ENCODE results near the gene DOCK2.
"Not testable (repeated sequence)": the region's sequence is repeated elsewhere in the genome, so short reads cannot be mapped to it uniquely, and the experiment has no call there.

DOCK2 gene

GRCh38 chr5:169814522-169814921 lies 177.4 kb downstream of the DOCK2 start:
- Histone ChIP-seq H3K4me3 (ENCODE audit: low read length in 2 of 2) (no peak overlapping the region), H3K27me3 (ENCODE audit: control insufficient read depth in 1 of 2, insufficient read depth in 2 of 2, low read length in 2 of 2) (no peaks in the 10 kb centered on the region), H3K4me1 (ENCODE audit: control insufficient read depth, insufficient read depth, low read length) (no peaks in the 10 kb centered on the region), H3K9me3 (ENCODE audit: control insufficient read depth in 2 of 2, low read length in 2 of 2) (peaks cover 0 to 6% of the 10 kb centered on the region in 2 donors), H3K9ac (ENCODE audit: low read length in 2 of 2) (no peak overlapping the region), H3K27ac (ENCODE audit: low read length) (no peak overlapping the region), H3K36me3 (ENCODE audit: control insufficient read depth in 2 of 2, insufficient read depth in 2 of 2, low read length in 2 of 2) (no peaks in the 10 kb centered on the region)

DNA sequence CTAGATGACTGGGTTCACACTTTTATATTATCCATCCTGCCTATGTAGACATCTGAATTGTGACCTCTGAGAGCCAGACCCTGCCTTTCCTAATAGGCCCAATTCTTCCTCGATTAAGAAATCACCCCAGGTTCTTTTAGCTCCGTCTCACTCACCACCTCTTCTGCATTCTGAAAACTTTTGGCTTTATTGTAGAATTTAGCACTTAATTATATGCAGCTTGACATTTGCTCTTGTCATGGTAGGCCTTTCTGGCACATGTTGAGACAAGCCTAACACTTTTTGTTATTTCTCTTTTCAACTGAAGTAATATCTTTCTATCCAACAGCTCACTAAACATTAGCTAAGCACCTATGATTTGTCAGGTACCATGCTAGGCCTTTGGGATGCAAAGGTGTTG lies 180.0 kb downstream of the DOCK2 start:
- Histone ChIP-seq H3K27me3 (ENCODE audit: control insufficient read depth in 1 of 2, insufficient read depth in 2 of 2, low read length in 2 of 2) (no peaks in the 10 kb centered on the region), H3K4me1 (ENCODE audit: control insufficient read depth, insufficient read depth, low read length) (no peaks in the 10 kb centered on the region), H3K9me3 (ENCODE audit: control insufficient read depth in 2 of 2, low read length in 2 of 2) (peaks cover 0 to 6% of the 10 kb centered on the region in 2 donors), H3K36me3 (ENCODE audit: control insufficient read depth in 2 of 2, insufficient read depth in 2 of 2, low read length in 2 of 2) (no peaks in the 10 kb centered on the region), H3K9ac (ENCODE audit: low read length in 2 of 2) (no peak overlapping the region), H3K27ac (ENCODE audit: low read length) (no peak overlapping the region), H3K4me3 (ENCODE audit: low read length in 2 of 2) (no peak overlapping the region)

DNA sequence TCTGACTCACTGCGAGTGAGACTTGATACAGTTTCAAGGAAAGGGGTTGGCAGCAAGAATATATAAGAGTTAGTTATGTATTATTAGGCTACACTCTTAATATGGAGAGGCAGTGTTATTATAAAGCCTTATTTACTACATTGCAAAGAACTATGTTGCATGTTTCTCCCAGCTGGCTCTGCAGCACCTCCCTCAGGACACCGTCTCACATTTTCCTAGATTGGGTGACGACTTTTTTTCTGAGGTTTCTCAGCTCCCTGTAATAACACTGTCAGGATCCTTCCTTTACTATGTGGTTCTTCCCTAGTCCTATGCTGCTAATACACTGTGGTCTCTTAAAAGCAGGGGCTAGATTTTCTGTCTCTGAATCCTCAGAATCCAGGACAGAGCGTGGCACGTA lies 189.5 kb downstream of the DOCK2 start:
- H3K4me3 ChIP-seq (ENCODE audit: low read length in 2 of 2), result no peak overlapping the region
- H3K9me3 ChIP-seq (ENCODE audit: control insufficient read depth in 2 of 2, low read length in 2 of 2), result no peaks in the 10 kb centered on the region
- H3K27ac ChIP-seq (ENCODE audit: low read length), result no peak overlapping the region
- H3K4me1 ChIP-seq (ENCODE audit: control insufficient read depth, insufficient read depth, low read length), result no peaks in the 10 kb centered on the region
- no peaks in the 10 kb centered on the region for H3K27me3 ChIP-seq (ENCODE audit: control insufficient read depth in 1 of 2, insufficient read depth in 2 of 2, low read length in 2 of 2)
- no peak overlapping the region for H3K9ac ChIP-seq (ENCODE audit: low read length in 2 of 2)
- no peaks in the 10 kb centered on the region for H3K36me3 ChIP-seq (ENCODE audit: control insufficient read depth in 2 of 2, insufficient read depth in 2 of 2, low read length in 2 of 2)

DNA sequence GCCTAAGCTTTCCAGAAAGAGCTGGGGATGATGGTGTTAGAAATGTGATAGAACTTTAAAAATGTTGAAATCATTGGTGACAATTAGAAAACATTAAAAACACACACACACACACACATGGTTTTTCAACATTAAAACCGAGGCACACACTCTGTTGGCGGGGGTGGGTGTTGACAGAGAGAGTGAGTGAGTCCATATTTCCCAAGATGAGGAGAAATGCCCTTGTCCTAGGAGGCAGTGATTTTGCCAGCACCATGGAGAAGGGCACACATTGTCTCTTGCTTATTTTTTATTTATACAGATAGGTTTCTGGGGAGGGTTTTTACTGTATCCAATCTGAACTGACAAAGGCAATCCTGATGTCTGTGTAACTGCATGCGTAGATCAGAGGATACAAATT lies 190.7 kb downstream of the DOCK2 start:
- Histone ChIP-seq H3K36me3 (ENCODE audit: control insufficient read depth in 2 of 2, insufficient read depth in 2 of 2, low read length in 2 of 2) (no peaks in the 10 kb centered on the region), H3K4me3 (ENCODE audit: low read length in 2 of 2) (no peak overlapping the region), H3K4me1 (ENCODE audit: control insufficient read depth, insufficient read depth, low read length) (no peaks in the 10 kb centered on the region), H3K9me3 (ENCODE audit: control insufficient read depth in 2 of 2, low read length in 2 of 2) (no peaks in the 10 kb centered on the region), H3K9ac (ENCODE audit: low read length in 2 of 2) (no peak overlapping the region), H3K27ac (ENCODE audit: low read length) (no peak overlapping the region), H3K27me3 (ENCODE audit: control insufficient read depth in 1 of 2, insufficient read depth in 2 of 2, low read length in 2 of 2) (no peaks in the 10 kb centered on the region)

DNA sequence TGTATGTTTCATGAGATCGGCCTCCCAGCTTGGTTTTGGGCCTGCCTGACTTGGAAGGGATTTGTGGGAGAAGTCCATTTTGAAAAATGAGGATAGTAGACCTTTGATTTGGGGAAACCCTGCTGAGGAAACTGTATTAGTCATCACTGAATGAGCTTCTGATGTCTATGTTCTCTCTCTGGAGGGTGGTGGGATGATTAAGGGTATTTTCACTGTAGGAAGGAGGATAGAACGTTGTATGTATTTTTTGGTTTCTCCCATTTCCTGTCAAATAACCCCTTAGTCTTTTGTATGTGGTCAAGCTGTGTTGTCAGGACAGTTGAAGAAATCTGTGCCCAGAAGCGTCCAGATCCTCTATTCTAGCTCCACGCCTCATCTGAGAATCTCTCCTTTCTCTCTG lies 191.3 kb downstream of the DOCK2 start:
- no peaks in the 10 kb centered on the region for H3K9me3 ChIP-seq (ENCODE audit: control insufficient read depth in 2 of 2, low read length in 2 of 2)
- no peak overlapping the region for H3K9ac ChIP-seq (ENCODE audit: low read length in 2 of 2)
- no peak overlapping the region for H3K27ac ChIP-seq (ENCODE audit: low read length)
- H3K4me3 ChIP-seq (ENCODE audit: low read length in 2 of 2), result no peak overlapping the region
- no peaks in the 10 kb centered on the region for H3K4me1 ChIP-seq (ENCODE audit: control insufficient read depth, insufficient read depth, low read length)
- no peaks in the 10 kb centered on the region for H3K27me3 ChIP-seq (ENCODE audit: control insufficient read depth in 1 of 2, insufficient read depth in 2 of 2, low read length in 2 of 2)
- H3K36me3 ChIP-seq (ENCODE audit: control insufficient read depth in 2 of 2, insufficient read depth in 2 of 2, low read length in 2 of 2), result no peaks in the 10 kb centered on the region

GRCh38 chr5:169831331-169831730 lies 194.3 kb downstream of the DOCK2 start:
- Histone ChIP-seq H3K4me1 (ENCODE audit: control insufficient read depth, insufficient read depth, low read length) (no peaks in the 10 kb centered on the region), H3K36me3 (ENCODE audit: control insufficient read depth in 2 of 2, insufficient read depth in 2 of 2, low read length in 2 of 2) (no peaks in the 10 kb centered on the region), H3K27ac (ENCODE audit: low read length) (no peak overlapping the region), H3K27me3 (ENCODE audit: control insufficient read depth in 1 of 2, insufficient read depth in 2 of 2, low read length in 2 of 2) (no peaks in the 10 kb centered on the region), H3K9me3 (ENCODE audit: control insufficient read depth in 2 of 2, low read length in 2 of 2) (no peaks in the 10 kb centered on the region), H3K4me3 (ENCODE audit: low read length in 2 of 2) (no peak overlapping the region), H3K9ac (ENCODE audit: low read length in 2 of 2) (no peak overlapping the region)

GRCh38 chr5:169832304-169832703 lies 195.2 kb downstream of the DOCK2 start:
- no peaks in the 10 kb centered on the region for H3K4me1 ChIP-seq (ENCODE audit: control insufficient read depth, insufficient read depth, low read length)
- no peak overlapping the region for H3K9ac ChIP-seq (ENCODE audit: low read length in 2 of 2)
- H3K27me3 ChIP-seq (ENCODE audit: control insufficient read depth in 1 of 2, insufficient read depth in 2 of 2, low read length in 2 of 2), result no peaks in the 10 kb centered on the region
- H3K27ac ChIP-seq (ENCODE audit: low read length), result no peak overlapping the region
- no peaks in the 10 kb centered on the region for H3K9me3 ChIP-seq (ENCODE audit: control insufficient read depth in 2 of 2, low read length in 2 of 2)
- no peaks in the 10 kb centered on the region for H3K36me3 ChIP-seq (ENCODE audit: control insufficient read depth in 2 of 2, insufficient read depth in 2 of 2, low read length in 2 of 2)
- H3K4me3 ChIP-seq (ENCODE audit: low read length in 2 of 2), result no peak overlapping the region

GRCh38 chr5:169832845-169833244 lies 195.8 kb downstream of the DOCK2 start:
- Histone ChIP-seq H3K27me3 (ENCODE audit: control insufficient read depth in 1 of 2, insufficient read depth in 2 of 2, low read length in 2 of 2) (no peaks in the 10 kb centered on the region), H3K9ac (ENCODE audit: low read length in 2 of 2) (no peak overlapping the region), H3K4me1 (ENCODE audit: control insufficient read depth, insufficient read depth, low read length) (no peaks in the 10 kb centered on the region), H3K4me3 (ENCODE audit: low read length in 2 of 2) (no peak overlapping the region), H3K36me3 (ENCODE audit: control insufficient read depth in 2 of 2, insufficient read depth in 2 of 2, low read length in 2 of 2) (no peaks in the 10 kb centered on the region), H3K9me3 (ENCODE audit: control insufficient read depth in 2 of 2, low read length in 2 of 2) (no peaks in the 10 kb centered on the region), H3K27ac (ENCODE audit: low read length) (no peak overlapping the region)

- H3K27me3 ChIP-seq (ENCODE audit: control insufficient read depth in 1 of 2, insufficient read depth in 2 of 2, low read length in 2 of 2); H3K9ac ChIP-seq (ENCODE audit: low read length in 2 of 2); H3K4me1 ChIP-seq (ENCODE audit: control insufficient read depth, insufficient read depth, low read length); H3K36me3 ChIP-seq (ENCODE audit: control insufficient read depth in 2 of 2, insufficient read depth in 2 of 2, low read length in 2 of 2); H3K9me3 ChIP-seq (ENCODE audit: control insufficient read depth in 2 of 2, low read length in 2 of 2); H3K4me3 ChIP-seq (ENCODE audit: low read length in 2 of 2); H3K27ac ChIP-seq (ENCODE audit: low read length): not testable (repeated sequence)
These were observed 196.7 kb downstream of the DOCK2 start for GRCh38 chr5:169833681-169834292.

DNA sequence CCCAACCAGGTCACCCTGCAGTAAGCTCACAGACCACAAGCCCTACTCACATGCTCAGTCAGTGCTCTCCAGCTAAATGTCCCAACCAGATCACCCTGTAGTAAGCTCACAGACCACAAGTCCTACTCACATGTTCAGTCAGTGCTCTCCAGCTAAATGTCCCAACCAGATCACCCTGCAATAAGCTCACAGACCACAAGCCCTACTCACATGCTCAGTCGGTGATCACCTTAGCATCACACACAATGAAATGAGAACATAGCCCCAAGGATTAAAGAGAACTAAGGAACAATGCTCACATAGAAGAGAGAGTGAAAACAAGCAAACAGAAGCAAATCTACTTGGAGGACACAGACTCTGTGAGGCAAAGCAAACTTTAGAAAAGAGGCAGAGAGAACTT lies 197.5 kb downstream of the DOCK2 start:
- H3K4me1 ChIP-seq (ENCODE audit: control insufficient read depth, insufficient read depth, low read length); H3K4me3 ChIP-seq (ENCODE audit: low read length in 2 of 2); H3K9ac ChIP-seq (ENCODE audit: low read length in 2 of 2); H3K27ac ChIP-seq (ENCODE audit: low read length); H3K27me3 ChIP-seq (ENCODE audit: control insufficient read depth in 1 of 2, insufficient read depth in 2 of 2, low read length in 2 of 2); H3K9me3 ChIP-seq (ENCODE audit: control insufficient read depth in 2 of 2, low read length in 2 of 2); H3K36me3 ChIP-seq (ENCODE audit: control insufficient read depth in 2 of 2, insufficient read depth in 2 of 2, low read length in 2 of 2): not testable (repeated sequence)

DNA sequence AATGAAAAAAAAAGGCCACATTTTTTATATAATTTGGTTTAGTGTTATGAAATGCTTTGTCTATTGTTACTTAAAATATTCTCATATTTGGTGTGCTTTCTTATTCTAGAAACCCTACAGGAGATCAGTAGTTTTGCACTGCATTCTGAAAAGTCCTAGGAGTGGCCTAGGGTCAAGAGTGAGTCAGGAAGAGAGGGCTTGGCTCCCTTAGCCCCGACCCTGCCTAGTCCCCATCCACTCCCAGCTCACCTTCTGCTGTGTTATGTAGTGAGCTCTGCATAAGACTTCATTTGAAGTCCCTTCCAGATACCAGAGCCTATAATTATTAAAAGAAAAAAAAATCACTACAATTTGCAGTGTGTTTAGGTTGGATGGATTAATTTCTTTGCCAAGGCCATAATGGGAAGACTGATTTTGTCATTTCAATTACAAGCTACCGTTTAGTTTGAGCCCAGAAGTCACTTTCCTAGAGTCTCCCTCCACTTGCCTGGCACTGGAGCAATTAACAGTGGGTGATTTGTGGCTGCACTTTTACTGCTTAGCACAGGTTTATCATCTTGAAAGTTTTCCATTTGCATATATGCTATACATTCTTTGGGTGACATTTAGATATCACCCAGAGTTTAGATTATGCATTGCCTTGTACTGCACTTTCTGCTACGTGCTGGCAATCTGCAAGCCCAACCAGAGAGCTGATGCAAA lies 199.9 kb downstream of the DOCK2 start:
- H3K9ac ChIP-seq (ENCODE audit: low read length in 2 of 2), result no peak overlapping the region
- no peak overlapping the region for H3K4me3 ChIP-seq (ENCODE audit: low read length in 2 of 2)
- H3K36me3 ChIP-seq (ENCODE audit: control insufficient read depth in 2 of 2, insufficient read depth in 2 of 2, low read length in 2 of 2), result no peaks in the 10 kb centered on the region
- H3K27me3 ChIP-seq (ENCODE audit: control insufficient read depth in 1 of 2, insufficient read depth in 2 of 2, low read length in 2 of 2), result no peaks in the 10 kb centered on the region
- no peak overlapping the region for H3K27ac ChIP-seq (ENCODE audit: low read length)
- H3K9me3 ChIP-seq (ENCODE audit: control insufficient read depth in 2 of 2, low read length in 2 of 2), result no peaks in the 10 kb centered on the region
- no peaks in the 10 kb centered on the region for H3K4me1 ChIP-seq (ENCODE audit: control insufficient read depth, insufficient read depth, low read length)

All from stomach smooth muscle (tissue), 2 donors.